K562 (cell line): ENCODE measurements around the gene MRPL10. TPM values are rescaled to one million over a fixed set of nuclear protein-coding genes. Genes with fewer than 3 reads are reported as not detected.

Experiments
- CHD4 ChIP-seq: fragments of 200-600 bp; sonication (generic); IDR thresholded peaks from 3 replicates; pipeline ENCODE4 v1.6.1; 2012; ENCODE audit warnings: low read depth, mild to moderate bottlenecking, mixed read lengths, low read length, inconsistent platforms; ENCODE audit not compliant: insufficient read depth, insufficient replicate concordance, poor library complexity, severe bottlenecking
- DNMT1 ChIP-seq: fragments of 450-650 bp; IDR thresholded peaks from 2 replicates; pipeline ENCODE4 v1.6.1; 2016; ENCODE audit warnings: antibody characterized with exemption, mild to moderate bottlenecking
- FOS ChIP-seq: IDR thresholded peaks from 3 replicates; pipeline ENCODE4 v1.6.1; 2011; ENCODE audit not compliant: insufficient read length; ENCODE audit errors: extremely low read depth
- HDAC3 ChIP-seq: fragments of 450-650 bp; IDR thresholded peaks from 2 replicates; pipeline ENCODE4 v1.6.1; 2018; ENCODE audit warnings: borderline replicate concordance, mild to moderate bottlenecking, moderate library complexity; ENCODE audit not compliant: partially characterized antibody
- RAD21 ChIP-seq, 2 experiments: fragments of 250-450 bp in 1 of 2; fragments of 450-650 bp in 1 of 2; sonication (Bioruptor Pico) in 1 of 2; formaldehyde crosslinking in 1 of 2; IDR thresholded peaks in 1 of 2; conservative IDR thresholded peaks in 1 of 2; 2 replicates each; pipeline versions ENCODE4 v1.4.0 to v1.8.0; 2020 to 2022; ENCODE audit warnings: mild to moderate bottlenecking in 2 of 2, moderate library complexity in 1 of 2
- RERE ChIP-seq: sonication (generic); formaldehyde crosslinking; IDR thresholded peaks from 2 replicates; pipeline ENCODE4 v1.8.0; 2023; ENCODE audit warnings: missing genetic modification reagents, mild to moderate bottlenecking, borderline replicate concordance
- SFPQ ChIP-seq: fragments of 200-400 bp; formaldehyde crosslinking; IDR thresholded peaks from 2 replicates; pipeline ENCODE4 v1.6.1; 2017; ENCODE audit warnings: mild to moderate bottlenecking, low read depth, low read length, moderate library complexity
- SMAD1 ChIP-seq: fragments of 150-350 bp; IDR thresholded peaks from 2 replicates; pipeline ENCODE4 v1.6.1; 2014; ENCODE audit warnings: low read length, low read depth; ENCODE audit not compliant: partially characterized antibody
- TEAD1 ChIP-seq, 2 experiments: fragments of 450-650 bp in 1 of 2; sonication (generic) in 1 of 2; formaldehyde crosslinking; IDR thresholded peaks; 2 replicates each; pipeline versions ENCODE4 v1.4.0 to v1.8.0; 2020 to 2022; ENCODE audit warnings: mild to moderate bottlenecking in 2 of 2, missing genetic modification reagents in 1 of 2
- USF2 ChIP-seq: sonication (generic); formaldehyde crosslinking; IDR thresholded peaks from 2 replicates; pipeline ENCODE4 v1.5.0; 2020; ENCODE audit warnings: missing genetic modification reagents
- ZFP91 ChIP-seq: sonication (generic); formaldehyde crosslinking; IDR thresholded peaks from 2 replicates; pipeline ENCODE4 v1.8.0; 2022; ENCODE audit warnings: mild to moderate bottlenecking, missing genetic modification reagents
- ZNF561 ChIP-seq: fragments of 450-650 bp; formaldehyde crosslinking; conservative IDR thresholded peaks from 2 replicates; pipeline ENCODE4 v1.4.0; 2020; ENCODE audit warnings: mild to moderate bottlenecking, moderate library complexity
- polyA plus RNA-seq, 8 experiments: library from polyadenylated mRNA; depleted of rRNA in 4 of 8; stranded (reverse) in 5 of 8; unstranded in 3 of 8; fragments of >200 nt; fragmentation: Nextera tagmentation in 2 of 8; fragmentation: Illumina TruSeq in 1 of 8; extraction: Ambion mirVana in 2 of 8; extraction: Trizol in 1 of 8; gene quantifications; 2 replicates each; pipeline versions ENCODE4 v1.2.1 to v1.2.3, GENCODE V29; 2011 to 2014; ENCODE audit warnings: inconsistent platforms in 1 of 8, missing spikeins in 1 of 8
- total RNA-seq, 7 experiments: library from RNA; depleted of rRNA in 6 of 7; stranded (reverse); fragments of >200 nt in 6 of 7; fragmentation: Illumina TruSeq in 2 of 7; extraction: Trizol in 2 of 7; gene quantifications; 2 replicates each; pipeline versions ENCODE4 v1.2.1 to v1.2.3, GENCODE V29; 2011 to 2021; ENCODE audit warnings: low replicate concordance in 1 of 7

MRPL10 gene
- total and polyA plus RNA-seq, 9 of the 15 experiments (the other 6 are each of a cell fraction or from before 2014, with no cell fraction given): 27.8 to 105 (median 67.3) TPM

GRCh38 chr17:47831003-47831933, at the start of gene MRPL10, which contains the start of gene LRRC46 (continued):
- TF ChIP-seq RERE (CRISPR knock-in tag): no peak
- TF ChIP-seq SFPQ: no peak
- no peak for TF ChIP-seq RAD21 (CRISPR knock-in tag; conservative IDR thresholded peaks at IDR 0.05 in 1 of 2, IDR thresholded peaks at IDR 0.05 in 1 of 2)
- TF ChIP-seq USF2 (CRISPR knock-in tag): no peak
- TF ChIP-seq ZFP91 (CRISPR knock-in tag): no peak
- TF ChIP-seq ZNF561 (CRISPR knock-in tag): no peak
- peak in 1 of 2 experiments; percentile 84; a peak in 1 of 4 replicates for TF ChIP-seq TEAD1 (CRISPR knock-in tag; IDR thresholded peaks at IDR 0.05)
- TF ChIP-seq CHD4: no peak
- no peak for TF ChIP-seq FOS
- peak; percentile 67 for TF ChIP-seq SMAD1
- no peak for TF ChIP-seq DNMT1
- peak; percentile 27 for TF ChIP-seq HDAC3
